H1 (cell line): ENCODE measurements around the gene CD300A. TPM values are rescaled to one million over a fixed set of nuclear protein-coding genes. Genes with fewer than 3 reads are reported as not detected.

Experiments
- CTCF ChIA-PET: fragments of 300-600 bp; sonication (Branson Sonifier 250); formaldehyde crosslinking; loops from one replicate; lab custom pipeline; 2021; ENCODE audit not compliant: partially characterized antibody; lab: Charles Lee
- POLR2A ChIA-PET: fragments of 300-600 bp; sonication (Branson Sonifier 250); formaldehyde crosslinking; loops from one replicate; lab custom pipeline; 2021; ENCODE audit warnings: inconsistent platforms; ENCODE audit not compliant: partially characterized antibody; lab: Charles Lee
- DNase-seq, 2 experiments: peaks; one replicate each; pipeline versions ENCODE4 v3.0.0 to v3.0.0-alpha.2; 2010 to 2022; ENCODE audit warnings: low spot score in 2 of 2, low read depth in 1 of 2, mixed read lengths in 1 of 2
- FAIRE-seq: peaks from 2 replicates; lab custom pipeline; 2011; peaks lifted over from hg19 to GRCh38; lab: Jason Lieb, UNC
- H2AFZ ChIP-seq: 2 replicates; pipeline ENCODE4 v1.8.1; 2012; ENCODE audit warnings: low read length, inconsistent platforms
- H2AK5ac ChIP-seq: 2 replicates; pipeline ENCODE4 v1.6.1; 2013; ENCODE audit warnings: low read depth, low read length
- H2BK120ac ChIP-seq: replicated peaks from 2 replicates; pipeline ENCODE3; 2013; ENCODE audit warnings: low read depth, low read length, inconsistent platforms
- H2BK12ac ChIP-seq: 2 replicates; pipeline ENCODE4 v1.6.1; 2013; ENCODE audit warnings: low read depth, low read length
- H2BK15ac ChIP-seq: 2 replicates; pipeline ENCODE4 v1.6.1; 2013; ENCODE audit warnings: low read length
- H2BK20ac ChIP-seq: 2 replicates; pipeline ENCODE4 v1.6.1; 2013; ENCODE audit warnings: low read length
- H2BK5ac ChIP-seq: 2 replicates; pipeline ENCODE4 v1.6.1; 2013; ENCODE audit warnings: low read depth, low read length
- H3K14ac ChIP-seq: 2 replicates; pipeline ENCODE4 v1.6.1; 2013; ENCODE audit warnings: inconsistent platforms; ENCODE audit not compliant: insufficient read length
- H3K18ac ChIP-seq: 2 replicates; pipeline ENCODE4 v1.6.1; 2013; ENCODE audit warnings: low read length; ENCODE audit errors: extremely low read depth
- H3K23ac ChIP-seq: 2 replicates; pipeline ENCODE4 v1.6.1; 2013; ENCODE audit warnings: inconsistent platforms; ENCODE audit not compliant: insufficient read length
- H3K23me2 ChIP-seq: 2 replicates; pipeline ENCODE4 v1.6.1; 2013; ENCODE audit warnings: low read depth, low read length
- H3K27ac ChIP-seq: 2 replicates; pipeline ENCODE4 v1.6.1; 2011; ENCODE audit warnings: low read depth, low read length, inconsistent platforms
- H3K27me3 ChIP-seq, 4 experiments: replicated peaks in 1 of 4; 1 replicate in 1 of 4; 2 replicates in 3 of 4; pipeline versions ENCODE4 v1.6.1 to v1.8.1; 2011 to 2013; ENCODE audit warnings: low read length in 3 of 4, mild to moderate bottlenecking in 3 of 4, inconsistent platforms in 2 of 4, mixed read lengths in 2 of 4, moderate library complexity in 1 of 4; ENCODE audit not compliant: control insufficient read depth in 3 of 4, insufficient read depth in 3 of 4; ENCODE audit errors: extremely low read depth in 1 of 4
- H3K36me3 ChIP-seq, 4 experiments: 2 replicates each; pipeline versions ENCODE4 v1.6.1 to v1.8.1; 2011 to 2013; ENCODE audit warnings: mild to moderate bottlenecking in 4 of 4, low read length in 3 of 4, moderate library complexity in 2 of 4, control low read depth in 1 of 4, inconsistent platforms in 1 of 4; ENCODE audit not compliant: insufficient read depth in 4 of 4, control insufficient read depth in 2 of 4
- H3K4ac ChIP-seq: replicated peaks from 2 replicates; pipeline ENCODE3; 2013; ENCODE audit warnings: low read length, low read depth, mixed read lengths, inconsistent platforms; ENCODE audit not compliant: insufficient read length
- H3K4me1 ChIP-seq, 4 experiments: replicated peaks in 1 of 4; 1 replicate in 1 of 4; 2 replicates in 3 of 4; pipeline versions ENCODE4 v1.6.1 to v1.8.1; 2011 to 2013; ENCODE audit warnings: low read length in 3 of 4, inconsistent platforms in 2 of 4, mixed read lengths in 1 of 4; ENCODE audit not compliant: insufficient read depth in 4 of 4, control insufficient read depth in 3 of 4
- H3K4me2 ChIP-seq, 2 experiments: 2 replicates each; pipeline versions ENCODE4 v1.6.1 to v1.8.1; 2011 to 2013; ENCODE audit warnings: low read depth in 2 of 2, low read length in 2 of 2, control low read depth in 1 of 2, inconsistent platforms in 1 of 2, mild to moderate bottlenecking in 1 of 2; ENCODE audit not compliant: insufficient read depth in 1 of 2
- H3K4me3 ChIP-seq, 4 experiments: fragments of 200-600, 300-600 bp in 1 of 4; sonication (generic), shearing (Covaris generic), sonication (Bioruptor Twin) in 1 of 4; 2 replicates each; pipeline versions ENCODE4 v1.5.1 to v1.8.1; 2011 to 2016; ENCODE audit warnings: low read length in 4 of 4, low read depth in 3 of 4, control low read depth in 2 of 4, inconsistent platforms in 2 of 4, mild to moderate bottlenecking in 2 of 4, mixed read lengths in 1 of 4, moderate library complexity in 1 of 4; ENCODE audit not compliant: insufficient read depth in 2 of 4; ENCODE audit errors: extremely low read depth in 1 of 4
- H3K56ac ChIP-seq: replicated peaks from 2 replicates; pipeline ENCODE3; 2013; ENCODE audit warnings: low read depth, mild to moderate bottlenecking, mixed read lengths, low read length, inconsistent platforms; ENCODE audit not compliant: insufficient read length
- H3K79me1 ChIP-seq: 2 replicates; pipeline ENCODE4 v1.6.1; 2013; ENCODE audit warnings: low read depth, low read length, control low read depth
- H3K79me2 ChIP-seq, 2 experiments: 2 replicates each; pipeline versions ENCODE4 v1.6.1 to v1.8.1; 2012 to 2013; ENCODE audit warnings: low read length in 2 of 2, mild to moderate bottlenecking in 2 of 2, inconsistent platforms in 1 of 2; ENCODE audit not compliant: insufficient read depth in 2 of 2, control insufficient read depth in 1 of 2
- H3K9ac ChIP-seq, 4 experiments: replicated peaks in 1 of 4; 1 replicate in 1 of 4; 2 replicates in 3 of 4; pipeline versions ENCODE4 v1.6.1 to v1.8.1; 2011 to 2013; ENCODE audit warnings: low read depth in 3 of 4, low read length in 3 of 4, control low read depth in 2 of 4, mild to moderate bottlenecking in 2 of 4, moderate library complexity in 2 of 4, inconsistent platforms in 1 of 4; ENCODE audit errors: extremely low read depth in 1 of 4
- H3K9me3 ChIP-seq, 2 experiments: 2 replicates each; pipeline versions ENCODE4 v1.6.1 to v1.8.1; 2012 to 2013; ENCODE audit warnings: mild to moderate bottlenecking in 2 of 2, moderate library complexity in 2 of 2, control low read depth in 1 of 2, inconsistent platforms in 1 of 2, low read depth in 1 of 2, low read length in 1 of 2, mixed read lengths in 1 of 2; ENCODE audit not compliant: insufficient read depth in 2 of 2
- H4K20me1 ChIP-seq, 2 experiments: replicated peaks in 1 of 2; 2 replicates each; pipeline versions ENCODE3 to v1.8.1; 2011 to 2013; ENCODE audit warnings: inconsistent platforms in 2 of 2, low read length in 2 of 2, mild to moderate bottlenecking in 1 of 2; ENCODE audit not compliant: insufficient read depth in 2 of 2, control insufficient read depth in 1 of 2
- H4K5ac ChIP-seq: 2 replicates; pipeline ENCODE4 v1.6.1; 2013; ENCODE audit warnings: low read length, low read depth, mixed read lengths, inconsistent platforms; ENCODE audit not compliant: insufficient read length
- H4K8ac ChIP-seq: 2 replicates; pipeline ENCODE4 v1.8.0; 2013; ENCODE audit warnings: mild to moderate bottlenecking, moderate library complexity, low read length, inconsistent platforms; ENCODE audit not compliant: insufficient read depth; ENCODE audit errors: extremely low read depth
- H4K91ac ChIP-seq: replicated peaks from 2 replicates; pipeline ENCODE3; 2013; ENCODE audit warnings: low read length, mixed read lengths, inconsistent platforms; ENCODE audit not compliant: insufficient read length
- ATF2 ChIP-seq: IDR thresholded peaks from 2 replicates; pipeline ENCODE4 v1.6.1; 2012; ENCODE audit warnings: low read length, inconsistent platforms
- CEBPB ChIP-seq: IDR thresholded peaks from 2 replicates; pipeline ENCODE4 v1.6.1; 2012; ENCODE audit warnings: low read depth, low read length
- CREB1 ChIP-seq: IDR thresholded peaks from 2 replicates; pipeline ENCODE4 v1.6.1; 2012; ENCODE audit warnings: inconsistent platforms
- E2F6 ChIP-seq: IDR thresholded peaks from 2 replicates; pipeline ENCODE4 v1.6.1; 2012; ENCODE audit warnings: inconsistent platforms
- MAX ChIP-seq: IDR thresholded peaks from 2 replicates; pipeline ENCODE4 v1.6.1; 2012; ENCODE audit warnings: inconsistent platforms
- YY1 ChIP-seq: IDR thresholded peaks from 2 replicates; pipeline ENCODE4 v1.6.1; 2011; ENCODE audit warnings: low read depth, mild to moderate bottlenecking, low read length
- WGBS, 2 experiments: shearing (Covaris generic) in 1 of 2; methylation state at CpG; one replicate each; pipeline versions ENCODE4 v1.1.6 to v1.1.7; 2013 to 2015; ENCODE audit warnings: low lambda C conversion rate in 2 of 2, mixed read lengths in 2 of 2, inconsistent platforms in 1 of 2, low coverage in 1 of 2, missing lambda C conversion rate in 1 of 2; ENCODE audit not compliant: insufficient replicate concordance in 2 of 2, insufficient coverage in 1 of 2, insufficient read length in 1 of 2; ENCODE audit errors: extremely low coverage in 1 of 2, missing lambda C conversion rate in 1 of 2; 5-methylcytosine and 5-hydroxymethylcytosine counted together
- polyA plus RNA-seq, 7 experiments: library from polyadenylated mRNA; depleted of rRNA in 3 of 7; stranded (reverse) in 5 of 7; unstranded in 2 of 7; fragments of >200 nt in 5 of 7; fragments of 200-250 nt in 2 of 7; gene quantifications; 1 replicate in 5 of 7; 2 replicates in 1 of 7; 4 replicates in 1 of 7; pipeline versions ENCODE4 v1.2.1 to v1.2.3, GENCODE V29; 2011 to 2013; ENCODE audit warnings: missing spikeins in 2 of 7, mixed read lengths in 2 of 7
- total RNA-seq: library from RNA; stranded (reverse); fragmentation: NEBNext Ultra II Directional; extraction: Animal tissue kit (Norgen Biotek cat#: 25700); gene quantifications from 2 replicates; pipeline ENCODE4 v1.2.1, GENCODE V29; 2021

Gene CD300A
- total and polyA plus RNA-seq, 2 of the 8 experiments (the other 6 are each of a cell fraction or from before 2014, with no cell fraction given) = 0.52 to 1.3 TPM

- DNase-seq = peak in 1 of 2 experiments; percentile 3
Observed at GRCh38 chr17:74532115-74532514, 65.7 kb downstream of the CD300A start.

More at GRCh38 chr17:74532115-74532514, 65.7 kb downstream of the CD300A start:
- no peak overlapping the region for H4K91ac ChIP-seq
- 71% methylated on average over 10 of the region's 10 CpGs; no CpG with 5 or more reads in 1 of the 2 experiments for WGBS, 2 experiments
- no peak overlapping the region for H3K4me3 ChIP-seq
- H2BK15ac ChIP-seq = no peak overlapping the region
- H3K18ac ChIP-seq = no peak overlapping the region
- H3K56ac ChIP-seq = no peak overlapping the region
- H3K9ac ChIP-seq = no peak overlapping the region
- H2AFZ ChIP-seq = no peak overlapping the region
- no peak overlapping the region for H2BK5ac ChIP-seq
- H3K79me2 ChIP-seq = no peaks in the 10 kb centered on the region
- no peak overlapping the region for H3K4ac ChIP-seq
- ChIA-PET POLR2A (no interaction called here), CTCF (interaction anchor here (0.7 to 2.6 kb wide), 16 partner anchors 13 to 272 kb away, joined by 3 to 21 read pairs (median 4); partner anchors contain the start of genes BTBD17 and GPR142)
- H3K4me2 ChIP-seq = no peak overlapping the region
- no peak overlapping the region for H2BK120ac ChIP-seq
- H3K9me3 ChIP-seq = no peaks in the 10 kb centered on the region
- no peak for TF ChIP-seq CEBPB
- no peak for TF ChIP-seq ATF2
- TF ChIP-seq E2F6 = peak; percentile 86
- peak; percentile 73 for TF ChIP-seq MAX
- peak; percentile 93 for TF ChIP-seq YY1
- TF ChIP-seq CREB1 = no peak
- no peak for FAIRE-seq
- H3K4me1 ChIP-seq = peaks cover 0 to 4% (median under 1%) of the 10 kb centered on the region in 4 experiments; a peak in 2 of 7 replicates
- H2AK5ac ChIP-seq = no peak overlapping the region
- H4K5ac ChIP-seq = no peak overlapping the region
- no peaks in the 10 kb centered on the region for H3K36me3 ChIP-seq
- H3K79me1 ChIP-seq = no peaks in the 10 kb centered on the region
- no peak overlapping the region for H2BK12ac ChIP-seq
- no peak overlapping the region for H3K23ac ChIP-seq
- H3K14ac ChIP-seq = no peak overlapping the region
- no peak overlapping the region for H3K27ac ChIP-seq
- H4K20me1 ChIP-seq = no peaks in the 10 kb centered on the region
- H3K27me3 ChIP-seq = peaks cover 0 to 2% (median 0%) of the 10 kb centered on the region in 4 experiments; a peak in 3 of 7 replicates
- no peak overlapping the region for H4K8ac ChIP-seq
- no peak overlapping the region for H2BK20ac ChIP-seq
- no peaks in the 10 kb centered on the region for H3K23me2 ChIP-seq
